H7 (cell line): ENCODE measurements around the gene DYSF. TPM values are rescaled to one million over a fixed set of nuclear protein-coding genes. Genes with fewer than 3 reads are reported as not detected.
A peak's percentile ranks its signal among the peaks of the same experiment; 100 is the strongest.

Experiments
- DNase-seq: peaks from one replicate; pipeline ENCODE4 v3.0.0; 2012
- H3K27me3 ChIP-seq: 2 replicates; pipeline ENCODE4 v1.6.0; 2011; ENCODE audit warnings: mild to moderate bottlenecking, low read length; ENCODE audit not compliant: control insufficient read depth, insufficient read depth
- H3K36me3 ChIP-seq: replicated peaks from 2 replicates; pipeline ENCODE4 v1.5.1; 2011; ENCODE audit warnings: low read length; ENCODE audit not compliant: control insufficient read depth, insufficient read depth
- H3K4me3 ChIP-seq: 2 replicates; pipeline ENCODE4 v1.5.1; 2011; ENCODE audit warnings: low read depth, mild to moderate bottlenecking, control low read depth, low read length, moderate library complexity; ENCODE audit not compliant: insufficient read depth
- total RNA-seq: library from RNA; depleted of rRNA; stranded (reverse); fragments of >200 nt; shearing (Covaris generic); gene quantifications from 2 replicates; pipeline ENCODE4 v1.2.3, GENCODE V29; 2014

Gene DYSF
- total RNA-seq, 1 experiment from 2014 or later, result 7.4 TPM

DNA sequence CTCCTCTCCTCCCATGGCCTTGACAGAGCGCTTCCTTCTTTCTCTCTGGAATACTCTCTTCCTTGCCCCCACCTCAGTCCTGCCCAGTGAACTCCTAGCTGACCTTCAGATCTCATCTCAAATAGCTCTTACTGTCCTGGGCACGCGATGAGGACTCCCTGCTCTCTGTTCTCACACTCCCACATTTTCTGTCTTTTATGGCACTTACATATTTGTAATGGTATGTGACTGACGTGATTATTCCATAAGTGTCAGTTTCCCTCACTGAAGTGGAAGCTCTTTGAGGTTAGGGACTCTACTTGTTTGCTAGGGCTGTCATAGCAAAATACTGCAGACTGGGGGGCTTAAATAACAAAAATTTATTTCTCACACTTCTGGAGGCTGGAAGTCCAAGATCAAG is 1.7 kb upstream of the DYSF start:
- no peak overlapping the region for H3K4me3 ChIP-seq
- H3K36me3 ChIP-seq, result no peaks in the 10 kb centered on the region
- DNase-seq, result no peak
- H3K27me3 ChIP-seq, result peaks cover 14% of the 10 kb centered on the region

DNA sequence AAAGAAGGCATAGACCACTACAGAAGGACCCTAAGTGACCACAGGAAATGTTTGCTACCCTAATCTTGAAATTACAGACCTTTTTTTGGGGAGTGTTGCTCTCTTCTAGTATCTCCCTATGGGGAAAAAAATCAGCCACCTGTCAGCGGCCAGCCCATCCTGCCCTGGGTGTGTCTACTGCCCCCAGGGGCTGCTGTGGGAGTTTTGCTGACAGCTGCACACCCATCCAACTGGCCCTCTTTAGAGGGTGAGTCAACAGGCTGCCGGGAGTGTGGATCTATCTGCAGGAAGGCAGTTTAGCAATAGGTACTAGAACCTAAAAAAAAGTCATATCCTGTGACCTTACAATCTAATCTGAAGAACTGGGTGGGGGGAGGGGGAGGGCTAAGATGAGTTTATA is 796 bp upstream of the DYSF start:
- H3K27me3 ChIP-seq, result peaks cover 14% of the 10 kb centered on the region
- H3K36me3 ChIP-seq, result no peaks in the 10 kb centered on the region
- H3K4me3 ChIP-seq, result no peak overlapping the region
- DNase-seq, result peak; percentile 75

- Histone ChIP-seq H3K36me3 (no peaks in the 10 kb centered on the region; the same call in 1 of the 2 replicates), H3K4me3 (peak overlapping the region; percentile 51), H3K27me3 (peaks cover 14% of the 10 kb centered on the region)
- peak; percentile 76 for DNase-seq
Measured at GRCh38 chr2:71454221-71455010, 1.1 kb downstream of the DYSF start.

GRCh38 chr2:71455011-71455740 is 1.8 kb downstream of the DYSF start:
- Histone ChIP-seq H3K36me3 (no peaks in the 10 kb centered on the region; the same call in 1 of the 2 replicates), H3K4me3 (no peak overlapping the region), H3K27me3 (peaks cover 14% of the 10 kb centered on the region)
- DNase-seq, result peak; percentile 54

- H3K36me3 ChIP-seq, result no peaks in the 10 kb centered on the region; the same call in 1 of the 2 replicates
- H3K4me3 ChIP-seq, result no peak overlapping the region
- peak; percentile 72 for DNase-seq
- H3K27me3 ChIP-seq, result peaks cover 14% of the 10 kb centered on the region
Measured at GRCh38 chr2:71455741-71456569, 2.6 kb downstream of the DYSF start.

DNA sequence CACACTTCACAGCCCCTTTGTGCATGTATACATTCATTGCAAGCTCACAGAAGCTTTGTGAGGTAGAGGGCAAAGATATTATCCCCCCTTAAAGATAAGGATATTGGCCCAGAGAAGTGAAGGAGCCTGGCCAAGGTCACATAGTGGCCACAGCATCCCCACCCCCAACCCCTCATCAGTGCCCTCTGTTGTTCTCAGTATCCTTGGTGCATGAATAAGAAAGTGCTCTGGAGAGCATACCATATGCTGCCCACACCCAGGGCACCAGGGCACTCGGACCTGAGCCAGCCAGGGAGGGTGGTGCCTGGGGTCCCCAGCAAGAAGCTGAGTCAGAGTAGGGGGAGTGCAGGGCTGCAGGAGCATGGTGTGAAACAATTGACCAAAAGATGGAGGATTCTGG is 3.3 kb downstream of the DYSF start:
- peak; percentile 58 for DNase-seq
- Histone ChIP-seq H3K36me3 (no peaks in the 10 kb centered on the region; the same call in 1 of the 2 replicates), H3K4me3 (no peak overlapping the region), H3K27me3 (peaks cover 15% of the 10 kb centered on the region)

GRCh38 chr2:71457123-71457915 is 4.0 kb downstream of the DYSF start:
- Histone ChIP-seq H3K36me3 (no peaks in the 10 kb centered on the region; the same call in 1 of the 2 replicates), H3K27me3 (peaks cover 19% of the 10 kb centered on the region), H3K4me3 (no peak overlapping the region)
- DNase-seq, result no peak

DNA sequence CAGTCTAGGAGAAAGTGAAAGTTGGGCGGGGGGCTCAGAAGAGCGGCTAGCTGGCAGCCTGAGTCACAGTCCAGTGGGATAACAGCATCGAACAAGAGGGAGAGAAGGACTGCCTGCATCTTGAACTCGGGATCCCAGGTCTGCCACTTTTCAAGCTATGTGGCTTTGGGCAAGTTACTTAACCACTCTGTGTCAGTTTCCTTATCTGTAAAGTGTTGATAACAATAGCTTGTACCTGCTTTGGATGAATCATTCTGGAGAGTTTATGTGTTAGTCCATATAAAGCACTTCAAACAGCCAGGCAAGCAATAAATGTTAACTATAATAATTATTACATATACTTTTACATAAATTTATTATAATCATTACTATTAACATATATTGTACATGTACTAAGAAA is 4.6 kb downstream of the DYSF start:
- no peak for DNase-seq
- no peak overlapping the region for H3K4me3 ChIP-seq
- H3K36me3 ChIP-seq, result no peaks in the 10 kb centered on the region; the same call in 1 of the 2 replicates
- H3K27me3 ChIP-seq, result peaks cover 23% of the 10 kb centered on the region

- Histone ChIP-seq H3K4me3 (no peak overlapping the region), H3K36me3 (no peaks in the 10 kb centered on the region; the same call in 1 of the 2 replicates), H3K27me3 (peaks cover 28% of the 10 kb centered on the region)
- DNase-seq, result no peak
Measured at GRCh38 chr2:71458413-71459083, 5.2 kb downstream of the DYSF start.

- Histone ChIP-seq H3K4me3 (no peak overlapping the region), H3K36me3 (no peaks in the 10 kb centered on the region; the same call in 1 of the 2 replicates), H3K27me3 (peaks cover 28% of the 10 kb centered on the region)
- DNase-seq, result no peak
Measured at GRCh38 chr2:71459084-71459431, 5.7 kb downstream of the DYSF start.

DNA sequence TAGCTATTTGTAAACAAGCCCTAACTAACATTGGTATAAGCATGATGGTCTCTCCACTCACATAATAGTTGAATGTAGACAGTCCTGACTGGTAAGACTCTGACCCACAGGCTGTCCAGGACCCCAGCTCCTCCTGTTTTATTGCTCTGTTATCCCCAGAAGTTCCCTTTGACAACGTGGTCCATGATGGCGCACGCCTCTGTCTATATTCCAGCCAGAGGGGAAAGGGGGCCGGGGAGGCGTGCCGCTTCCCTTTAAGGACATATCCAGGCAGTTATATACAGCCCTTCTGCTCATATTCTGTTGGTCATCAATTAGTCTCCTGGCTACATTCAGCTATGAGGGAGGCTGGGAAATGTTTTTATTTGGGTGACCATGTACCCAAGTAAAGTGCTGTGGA is 6.7 kb downstream of the DYSF start:
- DNase-seq, result no peak
- Histone ChIP-seq H3K27me3 (peaks cover 30% of the 10 kb centered on the region), H3K4me3 (no peak overlapping the region)

GRCh38 chr2:71460595-71461303 is 7.4 kb downstream of the DYSF start:
- peaks cover 37% of the 10 kb centered on the region for H3K27me3 ChIP-seq

More for the DNA sequence above, 6.7 kb downstream of the DYSF start:
- H3K36me3 ChIP-seq, result no peaks in the 10 kb centered on the region; the same call in 1 of the 2 replicates

DNA sequence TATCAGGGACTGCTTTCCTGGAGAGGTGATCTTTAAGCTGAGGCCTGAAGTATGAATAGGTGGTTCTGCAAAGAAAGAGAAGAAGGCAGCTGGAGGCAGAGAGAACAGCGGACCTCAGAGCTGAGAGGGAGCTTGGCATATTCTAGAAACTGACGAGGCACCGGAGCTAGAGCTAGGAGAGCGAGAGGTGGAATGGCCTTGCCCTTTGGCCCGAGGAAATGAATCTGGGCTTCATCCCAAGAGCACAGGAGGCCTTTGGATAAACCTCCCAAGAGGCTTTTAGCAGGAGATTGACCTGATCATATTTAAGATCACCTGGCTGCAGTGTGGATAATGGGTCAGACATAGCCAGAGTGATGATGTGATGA is 7.9 kb downstream of the DYSF start:
- Histone ChIP-seq H3K27me3 (peaks cover 42% of the 10 kb centered on the region), H3K4me3 (no peak overlapping the region), H3K36me3 (no peaks in the 10 kb centered on the region; the same call in 1 of the 2 replicates)
- no peak for DNase-seq

More at GRCh38 chr2:71460595-71461303, 7.4 kb downstream of the DYSF start:
- Histone ChIP-seq H3K36me3 (no peaks in the 10 kb centered on the region; the same call in 1 of the 2 replicates), H3K4me3 (no peak overlapping the region)
- DNase-seq, result peak; percentile 79
